SH-SY5Y (cell line): ENCODE results near the gene COL8A2.

ENCODE experiments used
- GATA2 ChIP-seq: IDR thresholded peaks from 2 replicates; pipeline ENCODE4 v1.6.1; 2011; ENCODE audit warnings: mild to moderate bottlenecking, low read depth, low read length
- GATA3 ChIP-seq: IDR thresholded peaks from 2 replicates; pipeline ENCODE4 v1.6.1; 2011; ENCODE audit warnings: low read depth, mild to moderate bottlenecking, low read length, moderate library complexity

DNA sequence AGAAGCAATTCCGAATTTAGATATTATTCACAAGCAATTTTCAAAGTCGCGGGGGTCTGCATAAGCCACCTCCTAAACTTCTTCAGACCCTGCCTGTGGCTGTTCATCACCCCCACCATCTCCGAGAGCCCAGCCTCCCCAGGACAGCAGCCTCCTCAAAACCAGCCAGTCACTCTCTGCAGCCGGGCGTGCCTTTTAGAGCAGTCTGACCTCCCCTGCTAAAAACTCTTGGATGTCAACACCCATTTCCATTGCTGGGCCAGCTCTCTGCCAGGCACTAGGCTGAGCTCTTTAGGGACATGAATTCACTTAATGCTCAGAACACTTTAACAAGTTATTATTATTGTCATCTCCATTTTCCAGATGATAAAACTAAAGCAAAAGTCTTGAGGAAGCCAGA lies 24.6 kb downstream of the COL8A2 start:
- TF ChIP-seq GATA2 (no peak), GATA3 (no peak)
